Smooth muscle cell (in vitro differentiated cells): ENCODE data around the gene UFSP2. TPM values are rescaled to one million over a fixed set of nuclear protein-coding genes. Genes with fewer than 3 reads are reported as not detected.

Source experiments
- DNase-seq: peaks from one replicate; lab custom pipeline; 2025; ENCODE audit not compliant: unreplicated experiment; lab: John Stamatoyannopoulos, UW
- H2AFZ ChIP-seq: fragments of 200-600 bp; sonication (generic); 2 replicates; pipeline ENCODE4 v1.6.0; 2016; ENCODE audit warnings: antibody characterized with exemption, low read depth, mild to moderate bottlenecking
- H3F3A ChIP-seq: fragments of 200-600 bp; sonication (generic); 2 replicates; pipeline ENCODE4 v1.6.0; 2017; ENCODE audit warnings: antibody characterized with exemption, low read depth
- H3K27ac ChIP-seq: fragments of 200-600 bp; sonication (generic); 2 replicates; pipeline ENCODE4 v1.5.1; 2016; ENCODE audit warnings: low read depth, mild to moderate bottlenecking
- H3K27me3 ChIP-seq: fragments of 200-600 bp; sonication (generic); 2 replicates; pipeline ENCODE4 v1.6.1; 2016; ENCODE audit warnings: low read depth, mild to moderate bottlenecking
- H3K36me3 ChIP-seq: fragments of 200-600 bp; sonication (generic); 2 replicates; pipeline ENCODE4 v1.5.1; 2016; ENCODE audit warnings: low read depth
- H3K4me1 ChIP-seq: fragments of 200-600 bp; sonication (generic); 2 replicates; pipeline ENCODE4 v1.5.1; 2016; ENCODE audit warnings: low read depth
- H3K4me2 ChIP-seq: fragments of 200-600 bp; sonication (generic); 2 replicates; pipeline ENCODE4 v1.6.0; 2016; ENCODE audit warnings: mild to moderate bottlenecking
- H3K4me3 ChIP-seq: fragments of 200-600 bp; sonication (generic); 2 replicates; pipeline ENCODE4 v1.5.1; 2016; ENCODE audit warnings: mild to moderate bottlenecking
- H3K79me2 ChIP-seq: fragments of 200-600 bp; sonication (generic); 2 replicates; pipeline ENCODE4 v1.6.0; 2016; ENCODE audit warnings: low read depth, mild to moderate bottlenecking
- H3K9ac ChIP-seq: fragments of 200-600 bp; sonication (generic); 2 replicates; pipeline ENCODE4 v1.6.0; 2016; ENCODE audit warnings: low read depth
- H3K9me3 ChIP-seq: fragments of 200-600 bp; sonication (generic); replicated peaks from 2 replicates; pipeline ENCODE4 v1.5.1; 2016; ENCODE audit warnings: low read depth
- H4K20me1 ChIP-seq: fragments of 200-600 bp; sonication (generic); 2 replicates; pipeline ENCODE4 v1.6.0; 2016; ENCODE audit warnings: low read depth
- WGBS: methylation state at CpG from one replicate; pipeline ENCODE4 v1.1.7; 2016; ENCODE audit warnings: low lambda C conversion rate; 5-methylcytosine and 5-hydroxymethylcytosine counted together
- polyA plus RNA-seq: library from polyadenylated mRNA; unstranded; fragments of >200 nt; fragmentation: Nextera tagmentation; extraction: Ambion mirVana; gene quantifications from 2 replicates; pipeline ENCODE4 v1.2.1, GENCODE V29; 2016
- total RNA-seq: library from RNA; depleted of rRNA; stranded (reverse); fragments of >200 nt; gene quantifications from 2 replicates; pipeline ENCODE4 v1.2.3, GENCODE V29; 2014
- TF ChIP-seq, protein P1 (sequence below): fragments of 200-600 bp; sonication (generic); IDR thresholded peaks from 2 replicates; pipeline ENCODE4 v1.5.1; 2017; ENCODE audit warnings: borderline replicate concordance, mild to moderate bottlenecking, antibody characterized with exemption; ENCODE audit not compliant: insufficient read depth, poor library complexity, severe bottlenecking

UFSP2 gene
- total and polyA plus RNA-seq, 2 experiments from 2014 or later: 36.6 to 65.0 TPM

- no peak overlapping the region for H2AFZ ChIP-seq
- H4K20me1 ChIP-seq: no peaks in the 10 kb centered on the region
- no peaks in the 10 kb centered on the region for H3K36me3 ChIP-seq
- no peak overlapping the region for H3K4me3 ChIP-seq
- no peaks in the 10 kb centered on the region for H3K79me2 ChIP-seq
- 94% methylated on average over 7 of the region's 7 CpGs for WGBS
- DNase-seq: no peak
- H3K9ac ChIP-seq: no peak overlapping the region
- H3K27me3 ChIP-seq: no peaks in the 10 kb centered on the region
- no peaks in the 10 kb centered on the region for H3K9me3 ChIP-seq
- H3K27ac ChIP-seq: peak overlapping the region; percentile 44
- no peaks in the 10 kb centered on the region for H3F3A ChIP-seq
- H3K4me2 ChIP-seq: no peak overlapping the region
- peaks cover 6% of the 10 kb centered on the region for H3K4me1 ChIP-seq
- TF ChIP-seq, protein P1, sequence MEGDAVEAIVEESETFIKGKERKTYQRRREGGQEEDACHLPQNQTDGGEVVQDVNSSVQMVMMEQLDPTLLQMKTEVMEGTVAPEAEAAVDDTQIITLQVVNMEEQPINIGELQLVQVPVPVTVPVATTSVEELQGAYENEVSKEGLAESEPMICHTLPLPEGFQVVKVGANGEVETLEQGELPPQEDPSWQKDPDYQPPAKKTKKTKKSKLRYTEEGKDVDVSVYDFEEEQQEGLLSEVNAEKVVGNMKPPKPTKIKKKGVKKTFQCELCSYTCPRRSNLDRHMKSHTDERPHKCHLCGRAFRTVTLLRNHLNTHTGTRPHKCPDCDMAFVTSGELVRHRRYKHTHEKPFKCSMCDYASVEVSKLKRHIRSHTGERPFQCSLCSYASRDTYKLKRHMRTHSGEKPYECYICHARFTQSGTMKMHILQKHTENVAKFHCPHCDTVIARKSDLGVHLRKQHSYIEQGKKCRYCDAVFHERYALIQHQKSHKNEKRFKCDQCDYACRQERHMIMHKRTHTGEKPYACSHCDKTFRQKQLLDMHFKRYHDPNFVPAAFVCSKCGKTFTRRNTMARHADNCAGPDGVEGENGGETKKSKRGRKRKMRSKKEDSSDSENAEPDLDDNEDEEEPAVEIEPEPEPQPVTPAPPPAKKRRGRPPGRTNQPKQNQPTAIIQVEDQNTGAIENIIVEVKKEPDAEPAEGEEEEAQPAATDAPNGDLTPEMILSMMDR: no peak
Measured at GRCh38 chr4:185357733-185358440, 67.9 kb downstream of the UFSP2 start.

DNA sequence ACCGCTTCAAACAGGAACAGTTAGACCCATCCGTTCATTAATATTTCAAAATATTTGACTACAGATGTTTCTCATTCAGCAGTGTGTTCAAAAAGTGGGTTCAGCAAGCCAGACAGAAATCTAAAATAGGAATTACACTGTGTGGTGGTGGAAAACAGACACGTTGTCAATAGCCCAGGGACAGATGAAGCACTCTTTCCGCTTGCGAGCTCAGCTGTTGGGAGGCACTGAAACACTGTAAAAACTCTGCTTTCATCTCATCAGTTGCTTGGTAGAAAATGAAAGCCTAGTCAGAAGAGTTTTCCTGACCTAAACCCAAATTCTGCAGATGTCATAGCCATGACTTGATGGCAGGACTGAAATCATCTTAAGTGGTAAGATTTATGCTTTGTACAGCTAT lies 68.6 kb downstream of the UFSP2 start:
- Histone ChIP-seq H3K9ac (no peak overlapping the region), H3K9me3 (no peaks in the 10 kb centered on the region), H3F3A (no peaks in the 10 kb centered on the region), H4K20me1 (no peaks in the 10 kb centered on the region), H3K4me2 (no peak overlapping the region), H3K4me3 (no peak overlapping the region), H3K36me3 (no peaks in the 10 kb centered on the region), H3K4me1 (peaks cover 6% of the 10 kb centered on the region), H3K27me3 (no peaks in the 10 kb centered on the region), H3K79me2 (no peaks in the 10 kb centered on the region), H2AFZ (no peak overlapping the region), H3K27ac (no peak overlapping the region)
- WGBS: 71% methylated on average over 5 of the region's 5 CpGs
- DNase-seq: no peak
- TF ChIP-seq, protein P1: no peak

DNA sequence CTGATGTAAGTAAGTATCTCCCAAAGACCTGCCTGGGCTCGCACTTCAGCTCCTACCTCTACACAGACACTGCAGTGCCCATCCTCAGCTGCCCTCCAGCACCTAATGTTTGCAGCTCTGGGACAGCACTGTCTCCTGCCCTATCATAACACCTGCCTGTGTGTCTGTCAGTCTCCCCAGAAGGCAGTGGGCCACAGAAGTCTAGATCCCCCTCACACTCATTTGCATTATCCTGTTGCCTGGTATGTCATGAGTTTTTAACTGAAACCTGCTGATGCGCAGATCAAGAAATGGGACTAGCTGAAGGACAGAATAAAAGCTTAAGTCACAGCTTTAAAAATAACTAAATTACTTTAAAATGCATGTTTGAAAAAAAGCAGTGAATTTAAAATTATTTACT lies 73.0 kb downstream of the UFSP2 start:
- H3K36me3 ChIP-seq: no peaks in the 10 kb centered on the region
- no peak overlapping the region for H2AFZ ChIP-seq
- TF ChIP-seq, protein P1: no peak

DNA sequence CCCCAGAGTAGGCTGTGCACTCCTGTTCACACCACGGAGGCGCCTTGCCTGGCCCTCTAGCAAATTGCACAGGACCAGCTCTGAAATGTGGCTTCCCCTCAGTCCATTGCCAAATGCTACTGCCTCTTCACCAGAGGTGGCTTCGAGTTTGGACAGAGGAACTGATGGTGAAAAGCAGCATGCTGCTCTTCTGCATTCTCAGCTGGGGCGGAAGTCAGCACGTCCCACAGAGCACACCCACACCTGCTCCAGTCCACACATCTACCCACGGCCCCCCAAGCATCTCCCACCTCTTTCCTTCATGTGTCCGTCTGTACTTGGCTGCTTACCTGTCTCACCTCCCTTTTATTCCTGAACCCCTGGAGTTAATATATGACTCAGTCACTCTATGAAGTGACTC lies 73.6 kb downstream of the UFSP2 start:
- Histone ChIP-seq H3K36me3 (no peaks in the 10 kb centered on the region), H3K9me3 (no peaks in the 10 kb centered on the region), H3F3A (no peaks in the 10 kb centered on the region), H3K9ac (no peak overlapping the region), H3K27me3 (no peaks in the 10 kb centered on the region), H3K4me2 (no peak overlapping the region), H2AFZ (no peak overlapping the region), H4K20me1 (no peaks in the 10 kb centered on the region), H3K79me2 (no peaks in the 10 kb centered on the region), H3K4me1 (no peaks in the 10 kb centered on the region), H3K27ac (no peak overlapping the region), H3K4me3 (no peak overlapping the region)
- DNase-seq: no peak
- TF ChIP-seq, protein P1: no peak
- 98% methylated on average over 7 of the region's 7 CpGs for WGBS

More for the DNA sequence above, 73.0 kb downstream of the UFSP2 start:
- no peaks in the 10 kb centered on the region for H3K27me3 ChIP-seq
- H3K4me2 ChIP-seq: no peak overlapping the region
- H4K20me1 ChIP-seq: no peaks in the 10 kb centered on the region
- no peak for DNase-seq
- WGBS: 91% methylated on average over 2 of the region's 2 CpGs
- no peaks in the 10 kb centered on the region for H3K9me3 ChIP-seq
- no peak overlapping the region for H3K4me3 ChIP-seq
- H3K9ac ChIP-seq: no peak overlapping the region
- H3F3A ChIP-seq: no peaks in the 10 kb centered on the region
- H3K27ac ChIP-seq: no peak overlapping the region
- H3K4me1 ChIP-seq: no peaks in the 10 kb centered on the region
- H3K79me2 ChIP-seq: no peaks in the 10 kb centered on the region
